Loucy (cell line): Measurements from ENCODE around the gene NELFCD.

Experiments
- EZH2phosphoT487 ChIP-seq: fragments of 200-600 bp; IDR thresholded peaks from 2 replicates; pipeline ENCODE4 v1.6.1; 2018; ENCODE audit warnings: antibody characterized with exemption, mild to moderate bottlenecking, moderate library complexity, borderline replicate concordance
- TF ChIP-seq, protein P1 (sequence below): fragments of 200-600 bp; sonication (generic); conservative IDR thresholded peaks from 2 replicates; pipeline ENCODE4 v1.5.1; 2014; ENCODE audit warnings: mild to moderate bottlenecking, antibody characterized with exemption, low read length

DNA sequence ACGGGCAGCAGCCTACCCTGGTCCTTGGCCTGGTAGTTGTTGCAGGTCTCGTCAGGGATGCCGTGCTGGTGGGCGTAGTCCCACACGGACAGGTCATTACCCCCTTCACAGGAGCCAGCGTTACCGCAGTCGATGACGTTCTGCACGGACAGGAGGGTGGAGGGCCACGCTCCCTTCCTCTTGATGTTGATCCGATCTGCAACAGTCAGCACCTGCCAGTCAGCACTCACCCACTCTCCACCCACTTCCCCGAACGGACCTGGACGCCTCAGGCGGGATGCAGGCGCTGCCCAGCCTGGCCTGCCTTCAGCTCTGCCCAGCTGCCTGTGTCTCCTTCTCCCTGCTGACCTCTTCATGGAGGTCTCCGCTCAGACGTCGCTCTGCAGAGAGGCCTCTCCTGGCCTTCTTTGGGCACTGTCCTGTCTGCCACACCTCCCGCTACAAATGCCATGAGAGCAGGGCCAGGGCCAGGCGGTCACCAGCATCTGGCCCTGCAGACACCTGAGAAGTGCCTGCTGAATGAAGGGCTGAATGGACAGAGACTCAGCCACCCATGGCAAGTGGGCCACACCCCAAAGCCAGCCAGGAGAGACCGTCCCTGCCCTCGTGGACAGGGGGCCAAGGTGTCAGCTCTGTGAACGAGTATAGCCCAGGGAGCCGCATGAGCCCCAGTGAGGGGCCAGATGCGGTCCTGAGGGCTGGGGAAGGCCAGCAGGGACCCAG lies 20.6 kb downstream of the NELFCD start:
- TF ChIP-seq, protein P1, sequence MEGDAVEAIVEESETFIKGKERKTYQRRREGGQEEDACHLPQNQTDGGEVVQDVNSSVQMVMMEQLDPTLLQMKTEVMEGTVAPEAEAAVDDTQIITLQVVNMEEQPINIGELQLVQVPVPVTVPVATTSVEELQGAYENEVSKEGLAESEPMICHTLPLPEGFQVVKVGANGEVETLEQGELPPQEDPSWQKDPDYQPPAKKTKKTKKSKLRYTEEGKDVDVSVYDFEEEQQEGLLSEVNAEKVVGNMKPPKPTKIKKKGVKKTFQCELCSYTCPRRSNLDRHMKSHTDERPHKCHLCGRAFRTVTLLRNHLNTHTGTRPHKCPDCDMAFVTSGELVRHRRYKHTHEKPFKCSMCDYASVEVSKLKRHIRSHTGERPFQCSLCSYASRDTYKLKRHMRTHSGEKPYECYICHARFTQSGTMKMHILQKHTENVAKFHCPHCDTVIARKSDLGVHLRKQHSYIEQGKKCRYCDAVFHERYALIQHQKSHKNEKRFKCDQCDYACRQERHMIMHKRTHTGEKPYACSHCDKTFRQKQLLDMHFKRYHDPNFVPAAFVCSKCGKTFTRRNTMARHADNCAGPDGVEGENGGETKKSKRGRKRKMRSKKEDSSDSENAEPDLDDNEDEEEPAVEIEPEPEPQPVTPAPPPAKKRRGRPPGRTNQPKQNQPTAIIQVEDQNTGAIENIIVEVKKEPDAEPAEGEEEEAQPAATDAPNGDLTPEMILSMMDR = no peak
- no peak for TF ChIP-seq EZH2phosphoT487
